Activated T-cell treated with anti-CD3 and anti-CD28 coated beads for 1 hour (primary cell): ENCODE measurements around the gene CTNND2.

Source experiments
- DNase-seq: peaks from one replicate; pipeline ENCODE4 v3.0.0-alpha.2; 2020; ENCODE audit warnings: low read depth

CTNND2 gene

GRCh38 chr5:11594021-11594420 lies 310.2 kb downstream of the CTNND2 start:
- DNase-seq: no peak

GRCh38 chr5:11590475-11590874 lies 313.8 kb downstream of the CTNND2 start:
- no peak for DNase-seq

- DNase-seq: no peak
Observed at GRCh38 chr5:11588803-11589202, 315.4 kb downstream of the CTNND2 start.

GRCh38 chr5:11584017-11584416 lies 320.2 kb downstream of the CTNND2 start:
- no peak for DNase-seq

- DNase-seq: no peak
Observed at GRCh38 chr5:11579351-11579750, 324.9 kb downstream of the CTNND2 start.

- no peak for DNase-seq
Observed at GRCh38 chr5:11574787-11575186, 329.5 kb downstream of the CTNND2 start.

- DNase-seq: no peak
Observed at GRCh38 chr5:11573140-11573992, 330.9 kb downstream of the CTNND2 start.

- no peak for DNase-seq
Observed at GRCh38 chr5:11564706-11565105, 339.5 kb downstream of the CTNND2 start.

GRCh38 chr5:11563822-11564221 lies 340.4 kb downstream of the CTNND2 start:
- DNase-seq: no peak

- DNase-seq: no peak
Observed at GRCh38 chr5:11560915-11561697, 343.1 kb downstream of the CTNND2 start.

GRCh38 chr5:11557063-11557462 lies 347.2 kb downstream of the CTNND2 start:
- no peak for DNase-seq

GRCh38 chr5:11555171-11555570 lies 349.1 kb downstream of the CTNND2 start:
- DNase-seq: no peak

GRCh38 chr5:11547730-11548129 lies 356.5 kb downstream of the CTNND2 start:
- DNase-seq: no peak

GRCh38 chr5:11547140-11547539 lies 357.1 kb downstream of the CTNND2 start:
- DNase-seq: no peak

GRCh38 chr5:11540112-11540511 lies 364.1 kb downstream of the CTNND2 start:
- DNase-seq: no peak

- DNase-seq: no peak
Observed at GRCh38 chr5:11531811-11532555, 372.3 kb downstream of the CTNND2 start.

GRCh38 chr5:11528720-11529119 lies 375.5 kb downstream of the CTNND2 start:
- no peak for DNase-seq

- DNase-seq: no peak
Observed at GRCh38 chr5:11527652-11528349, 376.4 kb downstream of the CTNND2 start.

GRCh38 chr5:11525020-11525419 lies 379.2 kb downstream of the CTNND2 start:
- no peak for DNase-seq

GRCh38 chr5:11524188-11524587 lies 380.1 kb downstream of the CTNND2 start:
- no peak for DNase-seq

- DNase-seq: no peak
Observed at GRCh38 chr5:11522796-11523195, 381.4 kb downstream of the CTNND2 start.
